HG02852 (cell line): ENCODE measurements around the gene CHST6.
"Not testable (repeated sequence)": the region's sequence is repeated elsewhere in the genome, so short reads cannot be mapped to it uniquely, and the experiment has no call there.

Source experiments
- ATAC-seq: cut with Tn5 transposase; IDR thresholded peaks from one replicate; pipeline ENCODE4 v1.9.1; 2021; ENCODE audit warnings: mild to moderate bottlenecking, moderate library complexity; ENCODE audit not compliant: unreplicated experiment

Gene CHST6

DNA sequence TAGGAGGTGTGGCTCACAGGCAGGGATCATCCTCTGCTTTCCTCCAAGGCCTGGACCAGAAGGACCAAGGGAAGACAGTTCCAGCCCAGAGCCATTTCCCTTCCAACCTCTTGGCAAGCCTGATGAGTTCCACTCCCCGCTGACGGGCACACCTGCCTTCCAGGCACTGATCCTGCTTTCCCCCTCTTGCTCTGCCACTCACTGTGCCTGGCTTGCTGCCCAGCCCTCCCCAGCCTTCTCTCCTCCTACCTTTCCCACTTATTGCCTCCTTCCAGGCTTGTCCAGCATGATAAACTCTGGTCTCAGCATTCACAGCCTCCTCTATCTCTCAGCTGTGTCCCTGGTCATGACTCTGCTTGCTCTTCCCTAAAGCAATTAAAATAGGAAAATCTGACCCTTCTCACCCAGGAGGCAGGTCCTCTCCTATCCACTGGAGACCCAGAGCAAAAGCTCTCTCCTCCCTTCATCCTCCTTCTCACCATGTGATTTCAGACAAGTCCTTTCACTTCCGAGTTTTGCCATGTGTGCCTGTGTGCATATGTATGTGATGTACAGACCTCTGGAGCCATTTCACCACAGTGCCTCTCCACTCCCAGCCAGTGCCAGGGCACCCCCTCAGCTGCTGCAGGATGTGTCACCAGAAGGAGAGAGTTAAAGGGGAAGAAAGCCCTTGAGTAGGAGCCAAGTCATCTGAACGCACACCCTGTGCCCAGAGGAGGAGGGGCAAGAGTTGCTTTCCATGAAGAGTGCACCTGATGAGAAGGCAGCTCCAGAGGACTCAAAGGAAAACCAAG lies 17.4 kb downstream of the CHST6 start:
- no peak for ATAC-seq

DNA sequence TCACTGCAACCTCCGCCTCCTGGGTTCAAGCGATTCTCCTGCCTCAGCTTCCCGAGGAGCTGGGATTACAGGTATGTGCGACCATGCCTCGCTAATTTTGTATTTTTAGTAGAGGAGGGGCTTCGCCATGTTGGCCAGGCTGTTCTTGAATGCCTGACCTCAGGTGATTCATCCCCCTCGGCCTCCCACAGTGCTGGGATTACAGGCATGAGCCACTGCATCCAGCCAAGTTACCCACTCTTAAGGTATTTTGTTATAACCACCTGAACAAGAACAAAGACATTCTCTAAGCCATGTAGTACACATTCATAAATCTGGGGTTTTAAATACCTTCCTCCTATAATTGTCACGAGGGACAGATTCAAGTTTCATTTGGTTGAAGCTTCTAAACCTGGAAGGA lies 18.4 kb downstream of the CHST6 start:
- no peak for ATAC-seq

DNA sequence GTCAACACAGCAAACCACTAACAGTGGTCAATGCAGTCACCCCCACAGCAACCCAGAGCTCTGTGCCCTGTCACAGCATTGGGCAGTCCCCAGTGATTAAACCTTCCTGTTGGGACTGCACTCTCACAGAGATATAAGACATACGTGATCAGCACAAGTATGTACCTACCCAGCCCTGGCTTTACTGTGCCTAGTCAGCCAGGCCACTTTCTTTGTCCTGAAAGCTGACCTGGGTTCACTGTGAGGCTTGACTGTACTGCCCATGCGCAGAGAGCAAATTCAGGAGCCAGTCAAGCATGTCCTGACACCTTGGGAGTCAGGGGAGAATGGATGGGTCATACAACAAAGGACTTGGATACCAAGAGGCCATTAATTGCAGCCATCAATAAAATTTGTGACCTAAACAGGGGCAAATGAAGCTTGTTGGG lies 19.8 kb downstream of the CHST6 start:
- no peak for ATAC-seq

DNA sequence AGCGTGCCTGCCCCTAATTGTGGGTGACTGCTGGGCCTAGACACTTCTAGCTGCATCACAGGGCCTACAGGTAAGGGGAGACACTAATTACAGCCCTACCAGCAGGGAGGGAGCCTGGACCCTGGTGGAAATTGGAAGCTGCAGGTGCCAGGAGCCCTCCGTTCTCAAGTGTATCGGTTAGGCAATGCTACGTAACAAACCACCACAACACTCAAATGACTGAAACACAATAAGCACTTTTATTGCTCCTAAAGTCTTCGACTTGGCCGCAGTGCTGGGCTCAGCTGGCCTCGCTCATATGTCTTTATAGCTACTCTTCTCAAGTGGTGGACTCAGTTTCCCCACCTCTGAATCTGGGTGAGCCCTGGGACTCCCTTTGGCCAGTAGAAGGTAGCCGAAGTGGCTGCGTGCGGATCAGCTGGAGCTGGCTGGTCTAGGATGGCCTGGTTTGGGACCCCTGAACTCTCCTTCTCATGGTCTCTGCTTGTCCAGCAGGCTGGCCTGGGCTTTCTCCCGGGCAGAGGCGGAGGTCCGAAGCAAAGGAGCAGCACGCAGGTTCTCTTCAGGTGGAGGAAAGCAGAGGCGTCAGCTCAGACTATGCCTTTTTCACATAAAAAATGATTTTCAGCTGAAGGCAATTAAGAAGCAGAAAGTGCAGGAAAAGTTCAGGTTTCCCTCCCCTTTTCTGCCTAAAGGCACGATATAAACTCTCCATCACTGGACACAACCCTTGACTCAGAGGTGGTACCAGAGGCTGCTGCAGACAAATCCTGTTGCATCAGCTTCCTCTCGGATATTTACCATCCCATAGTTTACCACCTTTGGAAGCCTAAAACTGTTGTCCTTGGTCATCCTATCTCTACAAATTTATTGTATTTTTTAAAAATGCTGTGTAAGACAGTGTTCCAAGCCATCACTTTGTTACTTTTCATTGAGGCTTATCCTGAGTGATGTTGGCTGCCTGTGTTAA lies 22.0 kb downstream of the CHST6 start:
- no peak for ATAC-seq

DNA sequence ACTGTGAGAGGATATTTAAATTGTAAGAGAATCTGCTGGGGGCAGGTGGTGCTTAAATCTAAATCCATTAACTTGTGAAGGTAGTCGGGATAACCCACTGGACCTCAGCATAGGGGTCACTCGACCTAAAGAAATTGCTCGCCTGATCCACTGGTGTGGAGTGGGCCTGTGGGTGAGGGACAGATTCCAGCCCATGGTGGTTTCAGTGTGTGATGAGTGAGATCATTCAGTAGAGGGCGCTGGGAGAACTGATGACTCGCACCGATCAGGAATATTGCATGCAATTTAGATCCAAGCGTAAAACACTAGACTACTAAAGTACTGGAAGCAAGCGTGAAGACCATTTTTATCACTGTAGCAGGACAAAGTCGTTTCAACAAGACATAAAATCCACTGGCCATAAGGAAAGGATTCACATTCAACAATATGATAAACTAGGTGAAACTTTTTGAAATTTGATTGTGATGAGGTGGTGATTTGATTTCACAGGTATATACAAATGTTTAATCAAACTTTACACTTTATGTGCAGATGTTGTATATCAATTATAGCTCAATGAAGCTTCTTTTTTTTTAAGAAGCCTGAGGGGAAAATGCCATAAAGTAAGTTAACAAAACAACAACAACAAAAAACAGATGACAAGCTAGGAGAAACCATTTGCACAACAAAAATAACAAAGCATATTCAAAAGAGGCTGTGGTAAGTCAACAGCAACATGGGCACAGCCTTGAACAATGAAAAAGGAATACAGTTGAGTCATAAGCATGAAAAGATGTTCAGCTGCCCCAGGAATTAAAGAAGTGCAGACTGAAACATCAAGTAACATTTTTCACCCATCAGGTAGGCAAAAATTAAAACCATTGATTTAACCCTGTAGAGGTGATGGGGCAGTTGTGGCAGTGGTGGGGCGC lies 23.3 kb downstream of the CHST6 start:
- ATAC-seq = peak; percentile 72

DNA sequence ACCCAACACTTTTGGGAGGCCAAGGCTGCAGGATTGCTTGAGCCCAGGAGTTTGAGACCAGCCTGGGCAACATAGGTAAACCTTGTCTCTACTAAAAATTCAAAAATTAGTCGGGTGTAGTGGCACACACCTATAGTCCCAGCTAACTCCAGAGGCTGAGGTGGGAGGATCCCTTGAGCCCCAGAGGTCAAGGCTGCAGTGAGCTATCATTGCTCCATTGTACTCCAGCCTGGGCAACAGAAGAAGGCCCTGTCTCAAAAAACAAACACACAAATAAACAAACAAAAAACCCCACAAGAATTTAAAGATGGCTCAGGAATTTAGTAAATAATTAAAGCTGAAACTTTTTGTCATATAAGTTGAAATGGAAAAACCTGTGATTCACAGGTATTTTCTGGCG lies 28.5 kb downstream of the CHST6 start:
- ATAC-seq = no peak

DNA sequence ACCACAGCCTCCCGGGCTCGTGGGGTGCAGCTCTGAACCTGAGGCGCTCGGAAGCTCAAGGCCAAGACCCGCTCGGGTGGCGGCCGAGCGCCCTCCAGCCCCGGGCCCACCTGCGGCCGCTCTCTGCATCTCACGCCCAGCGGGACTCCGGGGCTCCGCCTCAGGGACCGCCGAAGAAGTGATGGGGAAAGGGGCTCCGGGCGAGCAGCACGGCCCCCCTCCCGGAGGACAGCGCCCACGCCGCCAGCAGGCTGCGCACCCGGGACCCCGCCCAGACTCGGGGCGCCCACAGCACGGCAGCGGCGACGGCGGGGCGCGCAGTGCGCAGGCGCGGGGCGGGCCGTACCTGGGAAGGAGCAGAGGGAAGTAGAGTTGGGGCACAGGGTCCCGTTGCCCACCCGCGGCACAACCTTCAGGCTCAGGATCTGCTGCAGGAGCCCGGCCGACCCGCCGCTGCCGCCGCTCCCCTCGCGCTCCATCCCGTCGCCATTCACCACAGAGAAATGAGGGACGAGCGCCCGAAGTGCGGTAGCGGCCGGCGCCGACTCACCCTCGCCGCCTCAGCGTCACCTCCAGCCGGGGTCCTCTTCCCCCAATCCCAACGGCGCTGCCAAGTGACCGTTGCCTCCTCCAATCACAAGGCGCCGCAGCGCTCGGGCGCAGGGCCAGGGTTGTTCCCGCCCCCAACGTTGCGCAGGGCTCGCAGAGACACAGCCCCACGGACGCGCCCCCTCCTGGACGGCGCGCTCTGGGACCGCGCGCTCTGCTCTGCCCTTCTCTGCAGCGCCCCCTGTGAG lies 30.9 kb downstream of the CHST6 start, which contains the start of gene TMEM170A:
TMEM170A (minus strand) TSS at position 568 of the 797 bp plus-strand sequence; CDS start at position 479, 89 bp downstream.
- peak; percentile 91 for ATAC-seq

DNA sequence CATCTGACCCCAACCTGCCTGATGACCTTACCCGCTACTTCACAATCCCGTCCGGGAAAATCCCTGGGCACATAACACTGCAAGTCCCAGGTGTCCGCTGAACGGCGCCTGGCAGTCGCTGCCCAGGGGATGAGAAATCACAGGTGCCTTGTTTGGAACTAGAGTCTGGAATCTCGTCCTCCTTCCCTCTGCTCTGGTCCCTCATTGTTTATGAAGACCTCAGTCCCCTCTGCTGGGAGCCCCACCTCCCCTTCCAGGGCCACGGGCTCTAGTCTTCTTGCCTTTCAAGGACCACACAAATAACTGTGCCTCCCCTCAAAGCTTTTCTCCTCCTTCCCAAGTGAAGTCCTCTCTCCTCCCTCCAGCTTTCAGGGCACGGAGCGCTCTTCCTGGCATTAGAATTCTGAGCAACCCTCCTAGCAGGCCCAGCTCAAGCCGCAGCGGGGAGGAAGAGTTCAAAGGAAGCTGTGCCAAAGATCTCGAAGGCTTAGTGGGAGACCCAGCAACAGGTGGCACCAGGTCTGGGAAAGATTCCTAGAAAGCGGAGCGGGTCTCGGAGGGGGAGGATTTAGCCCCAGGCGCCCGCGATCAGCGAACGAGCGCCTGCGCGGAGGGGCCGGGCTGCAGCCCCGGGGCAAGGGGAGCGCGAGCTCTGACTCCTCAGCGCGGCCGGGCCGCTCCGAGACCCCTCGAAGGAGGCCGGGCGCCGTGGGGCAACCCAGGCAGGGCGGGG lies 31.7 kb downstream of the CHST6 start:
- ATAC-seq = peak; percentile 15

DNA sequence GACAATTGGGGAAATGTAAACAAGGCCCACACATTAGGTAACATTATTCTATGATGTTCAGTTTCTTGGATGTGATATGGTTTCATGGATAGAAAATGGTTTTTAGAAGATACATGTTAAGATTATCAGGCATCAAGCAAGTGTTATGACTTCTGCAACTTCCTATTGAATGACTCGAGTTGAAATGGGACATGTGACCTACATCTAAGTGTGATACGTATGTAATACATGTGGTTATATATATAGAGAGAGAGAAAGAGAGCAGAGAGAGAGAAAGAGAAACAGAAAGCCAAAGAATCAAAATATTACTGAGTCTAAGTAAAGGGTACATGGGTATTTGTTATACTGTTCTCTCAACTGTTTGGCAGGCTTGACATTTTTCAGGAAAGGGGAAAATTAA lies 32.4 kb downstream of the CHST6 start:
- no peak for ATAC-seq

DNA sequence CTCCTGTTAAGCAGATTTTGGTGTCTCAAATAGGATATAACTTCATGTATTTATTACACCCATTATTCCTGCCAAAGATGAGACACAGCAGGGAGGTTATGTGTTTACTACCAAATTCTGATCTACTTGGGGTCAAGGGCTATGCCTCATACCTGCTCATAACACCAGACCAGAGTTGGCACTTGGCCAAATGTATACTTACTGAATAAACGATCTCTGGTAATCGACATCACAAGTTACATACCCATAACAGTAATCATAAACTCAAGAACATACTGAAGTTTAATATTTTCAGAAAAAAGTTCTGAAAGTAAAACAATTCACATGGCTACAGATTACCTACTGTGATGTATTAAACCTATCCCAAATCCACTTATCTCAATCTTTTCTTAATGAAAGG lies 33.7 kb downstream of the CHST6 start:
- no peak for ATAC-seq

DNA sequence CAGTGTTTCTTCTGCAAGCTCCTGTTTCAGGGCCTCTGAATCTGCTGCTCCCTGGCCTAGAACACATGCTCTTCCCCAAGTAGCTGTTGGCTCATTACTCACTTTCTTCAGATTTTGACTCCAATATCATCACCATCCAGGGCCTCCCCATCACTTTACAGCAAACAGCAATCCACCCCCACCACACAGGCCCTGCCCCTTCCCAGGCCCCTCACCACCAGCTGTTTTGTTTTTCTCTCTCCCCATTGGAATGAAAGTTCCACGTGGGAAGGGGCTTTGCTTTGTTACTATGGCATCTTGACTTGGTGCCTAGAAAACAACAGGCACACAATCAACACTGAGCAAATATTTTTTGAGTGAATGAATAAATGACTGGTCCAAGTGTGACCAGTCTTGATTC lies 34.8 kb downstream of the CHST6 start:
- ATAC-seq = no peak

DNA sequence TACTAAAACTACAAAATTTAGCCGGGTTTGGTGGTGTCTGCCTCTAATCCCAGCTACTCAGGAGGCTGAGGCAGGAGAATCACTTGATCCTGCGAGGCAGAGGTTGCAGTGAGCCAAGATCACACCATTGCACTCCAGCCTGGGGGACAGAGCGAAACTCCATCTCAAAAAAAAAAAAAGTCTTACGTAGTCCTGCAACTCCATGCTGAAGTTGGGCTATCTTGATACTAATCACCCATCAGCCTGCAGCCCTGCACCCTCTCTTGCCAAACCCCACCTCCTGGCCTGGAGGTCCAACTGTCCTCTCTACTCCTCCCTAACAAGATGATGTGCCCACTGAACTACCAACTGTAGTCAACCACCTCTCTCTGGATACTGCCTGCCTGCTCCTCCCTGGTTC lies 35.5 kb downstream of the CHST6 start:
- ATAC-seq = no peak

DNA sequence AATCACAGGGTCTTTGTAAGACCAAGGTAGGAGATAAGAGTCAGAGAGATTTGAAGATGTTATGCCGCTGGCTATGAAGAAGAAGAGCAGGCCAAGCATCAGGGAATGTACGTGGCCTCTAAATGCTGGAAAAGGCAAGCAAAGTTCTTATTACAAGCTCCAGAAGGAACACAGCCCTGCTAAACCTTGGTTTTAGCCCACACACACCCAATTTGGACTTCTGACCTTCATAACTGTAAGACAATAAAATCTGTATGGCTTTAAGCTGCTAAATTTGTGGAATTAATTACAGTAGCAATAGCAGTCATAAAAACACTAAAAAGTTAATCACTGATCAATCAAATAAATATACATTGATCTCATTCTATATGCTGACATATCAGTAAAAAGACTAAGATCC lies 36.8 kb downstream of the CHST6 start:
- no peak for ATAC-seq

DNA sequence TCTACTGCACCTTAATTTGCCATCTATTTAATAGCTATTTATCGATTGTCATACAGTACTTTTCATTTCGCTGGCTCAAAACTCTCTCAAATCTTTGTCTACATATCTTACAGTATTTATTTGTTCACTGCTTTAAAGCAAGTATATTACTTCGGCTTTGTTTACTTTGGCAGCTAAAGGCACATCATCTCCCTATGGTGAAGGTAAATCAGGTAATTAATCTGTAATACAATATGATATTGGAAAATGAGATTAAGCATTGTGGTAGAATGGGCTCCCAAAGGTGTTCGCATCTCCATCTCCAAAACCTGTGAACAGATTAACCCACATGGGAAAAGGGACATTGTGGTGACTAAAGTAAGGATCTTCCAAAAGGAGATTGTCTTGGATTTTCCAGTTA lies 37.2 kb downstream of the CHST6 start:
- ATAC-seq = no peak

DNA sequence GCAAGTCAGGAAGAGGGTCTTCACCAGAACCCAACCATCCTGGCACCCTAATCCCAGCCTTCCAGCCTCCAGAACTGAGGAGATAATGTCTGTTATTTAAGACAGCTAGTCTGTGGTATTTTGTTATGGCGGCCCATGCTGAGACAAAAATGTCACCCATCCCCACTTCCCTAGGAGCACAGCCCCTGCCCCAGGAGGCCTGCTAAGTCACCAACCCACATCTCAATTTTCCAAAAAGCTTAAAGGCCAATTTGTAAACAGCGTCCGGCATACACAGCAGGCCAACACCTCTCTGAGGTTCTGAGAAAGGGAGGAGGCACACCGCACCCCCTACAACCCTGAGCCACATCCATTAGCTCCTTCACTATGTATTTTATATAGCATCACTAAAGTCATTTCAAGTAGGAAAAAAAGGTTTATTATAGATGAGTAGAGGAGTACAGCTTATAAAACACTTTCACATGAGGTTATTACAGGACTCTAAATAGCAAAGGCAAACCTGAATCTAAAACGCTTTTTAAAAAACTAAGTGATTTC lies 37.7 kb downstream of the CHST6 start:
- ATAC-seq = no peak

DNA sequence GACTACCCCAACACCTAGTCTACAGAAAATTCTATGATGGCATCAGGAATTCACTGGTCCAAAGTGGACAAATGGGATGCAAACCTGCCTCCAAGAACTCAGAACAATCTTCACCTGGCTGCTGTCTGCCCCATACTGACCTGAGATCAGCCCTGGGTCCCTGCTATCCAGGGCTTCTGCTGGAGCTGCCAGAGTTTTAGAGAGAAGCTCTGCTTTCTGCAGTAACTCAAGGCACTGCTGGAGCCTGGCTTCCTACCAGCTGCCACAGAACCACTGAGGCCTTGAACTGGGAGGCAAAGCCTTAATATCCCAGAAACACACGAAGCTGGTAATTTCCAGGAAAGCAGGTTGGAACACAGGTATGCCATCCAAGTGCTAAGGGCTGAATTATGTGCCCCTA lies 38.3 kb downstream of the CHST6 start:
- no peak for ATAC-seq

DNA sequence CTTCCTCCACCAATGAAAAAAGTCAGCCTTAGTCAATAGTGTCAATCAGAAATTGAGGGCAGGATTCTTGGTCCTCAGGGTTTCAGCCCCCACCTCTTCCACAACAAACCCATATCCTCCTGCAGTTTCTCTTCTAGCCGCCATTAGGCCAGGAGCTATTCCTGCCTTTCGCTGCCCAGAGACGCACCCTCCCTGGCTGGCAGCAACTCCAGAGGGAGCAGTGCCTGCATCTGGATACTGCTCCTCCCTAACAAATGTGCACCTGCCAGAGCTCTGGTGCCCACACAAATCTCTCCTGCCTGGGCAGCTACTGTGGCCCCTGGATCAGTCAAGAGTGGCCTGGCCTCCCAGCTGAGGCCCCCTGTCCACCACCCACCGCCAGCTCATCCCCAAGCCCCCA lies 38.8 kb downstream of the CHST6 start:
- not testable (repeated sequence) for ATAC-seq

DNA sequence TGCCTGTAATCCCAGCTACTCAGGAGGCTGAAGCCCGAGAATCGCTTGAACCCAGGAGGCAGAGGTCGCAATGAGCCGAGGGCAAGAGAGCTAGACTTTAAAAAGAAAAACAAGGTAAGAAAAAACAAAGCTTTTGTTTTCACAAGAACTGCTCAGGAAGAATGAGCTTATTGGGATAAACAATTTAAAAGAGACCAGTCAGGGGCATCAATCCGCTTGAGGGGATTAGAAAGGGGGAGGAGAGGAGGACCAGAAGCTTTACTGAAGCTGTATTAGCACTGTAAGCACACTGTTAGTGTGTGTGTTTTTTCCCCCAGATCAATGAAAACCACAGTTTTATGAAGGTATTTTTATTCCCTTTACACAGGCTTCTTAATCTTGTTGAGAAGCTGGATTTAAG lies 39.6 kb downstream of the CHST6 start:
- ATAC-seq = no peak
